NCI-H226 (cell line): Measurements from ENCODE around the gene ATP11B.
A peak's percentile ranks its signal among the peaks of the same experiment; 100 is the strongest.

Source experiments
- DNase-seq: peaks from one replicate; pipeline ENCODE4 v3.0.0-alpha.2; 2015

Gene ATP11B

DNA sequence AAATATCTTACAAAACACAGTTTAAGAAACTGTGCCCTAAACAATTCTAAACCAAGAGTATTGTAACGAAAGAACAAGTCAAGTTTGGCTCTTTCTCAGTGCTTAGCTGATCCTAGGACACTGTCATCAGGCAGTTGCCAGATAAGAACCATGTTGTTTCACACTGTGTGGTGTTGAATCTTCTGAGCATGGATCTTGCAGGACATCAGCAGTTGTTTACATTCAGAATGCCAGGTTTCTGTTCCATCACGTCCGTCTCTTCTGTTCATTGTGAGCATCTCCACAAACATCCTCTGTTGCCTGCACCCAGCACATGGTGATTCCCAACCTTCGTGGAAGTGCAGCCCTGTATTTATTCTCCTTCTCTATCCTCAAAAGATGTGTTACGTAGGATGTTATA is 119.2 kb downstream of the ATP11B start:
- no peak for DNase-seq

DNA sequence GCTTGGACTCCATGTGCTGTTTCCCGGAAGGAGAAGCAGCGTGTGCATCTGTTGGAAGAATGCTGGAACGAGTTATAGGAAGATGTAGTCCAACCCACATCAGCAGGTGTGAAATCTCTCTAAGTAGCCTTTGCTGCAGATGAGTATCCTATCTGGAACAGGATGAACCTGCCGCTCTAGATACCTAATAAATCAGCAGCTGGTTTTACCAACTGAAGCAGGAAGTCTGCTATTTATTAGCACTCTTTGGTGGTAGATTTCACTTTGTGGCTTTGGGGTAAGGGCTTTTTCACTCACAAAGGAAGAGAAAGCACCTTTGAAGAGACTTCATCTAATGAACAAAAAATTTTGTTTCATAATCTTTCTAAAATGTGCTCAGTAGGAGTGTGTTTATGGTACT is 120.6 kb downstream of the ATP11B start:
- DNase-seq = no peak

DNA sequence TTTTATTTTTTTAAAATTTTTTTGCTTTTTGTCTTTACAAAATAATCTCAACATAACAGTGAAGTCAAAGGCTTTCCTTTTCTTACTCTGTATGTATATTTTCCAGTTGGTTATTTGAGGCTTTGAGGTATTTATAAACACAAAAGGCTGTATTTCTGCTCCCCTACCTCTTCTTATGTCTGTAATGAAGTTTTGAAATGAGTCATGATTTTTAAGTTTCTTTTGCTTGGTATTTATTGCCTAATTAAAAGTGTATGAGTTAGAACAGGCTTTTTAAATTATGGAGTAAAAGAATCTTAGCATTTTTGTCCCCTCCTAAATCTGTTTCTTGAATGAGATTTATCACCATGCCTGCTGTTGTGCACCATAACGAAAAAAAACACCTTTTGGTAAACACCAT is 121.0 kb downstream of the ATP11B start:
- no peak for DNase-seq

DNA sequence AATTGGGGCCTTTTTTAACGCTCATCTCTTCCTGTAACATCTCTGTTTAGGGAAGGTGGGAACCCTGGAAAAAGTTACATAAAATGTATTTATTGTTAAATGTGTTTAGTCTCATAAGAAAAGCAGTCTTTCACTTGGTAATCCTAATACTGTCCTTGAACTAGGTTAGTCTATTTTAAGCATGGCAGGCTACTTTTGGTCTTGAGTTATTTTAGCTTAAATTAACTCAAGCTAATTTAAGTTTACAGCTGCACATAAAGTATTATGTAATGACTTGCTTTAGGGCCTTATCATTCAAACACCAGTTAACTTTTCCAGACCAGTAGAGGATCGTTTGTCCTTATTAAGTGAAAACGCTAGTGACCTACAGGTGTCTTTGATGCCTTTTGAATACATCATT is 123.8 kb downstream of the ATP11B start:
- DNase-seq = no peak

- no peak for DNase-seq
Observed at GRCh38 chr3:182919866-182920357, 126.6 kb downstream of the ATP11B start.

GRCh38 chr3:182920515-182921084 is 127.3 kb downstream of the ATP11B start:
- DNase-seq = no peak

DNA sequence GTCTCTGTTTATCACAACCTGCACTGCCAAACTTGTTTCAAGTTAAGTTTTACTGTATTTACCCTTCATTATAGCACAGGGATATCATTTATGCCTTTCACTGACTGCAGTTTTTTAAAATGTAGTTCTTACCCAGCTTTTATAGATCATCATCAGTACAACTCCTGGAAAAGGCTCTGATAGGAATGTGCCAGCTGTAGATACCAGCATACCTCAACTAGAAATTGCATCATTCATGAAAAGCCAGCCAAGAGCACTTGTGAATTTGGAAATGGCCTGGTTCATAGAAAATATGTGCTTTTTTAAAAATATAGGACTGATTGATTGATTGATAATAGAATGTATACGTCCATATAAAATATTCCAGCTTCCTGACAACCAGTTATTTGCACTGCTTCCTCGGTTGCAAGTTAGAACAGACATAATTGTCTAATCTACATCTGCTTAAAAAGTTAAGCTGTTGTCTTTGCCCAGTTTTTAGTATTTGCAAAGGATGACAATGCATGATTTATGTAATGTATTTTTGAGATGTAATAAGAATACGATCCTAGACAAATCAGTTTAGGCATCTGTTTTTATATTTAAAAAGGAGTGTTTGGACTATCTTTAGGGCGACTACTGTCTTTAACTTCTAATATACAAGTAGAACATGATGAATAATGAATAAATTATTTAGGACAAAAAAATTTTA is 128.5 kb downstream of the ATP11B start:
- peak; percentile 16 for DNase-seq

- DNase-seq = no peak
Observed at GRCh38 chr3:182925330-182925943, 132.1 kb downstream of the ATP11B start.

- no peak for DNase-seq
Observed at GRCh38 chr3:182925944-182926337, 132.6 kb downstream of the ATP11B start.

- DNase-seq = no peak
Observed at GRCh38 chr3:182935803-182936202, 142.5 kb downstream of the ATP11B start.

DNA sequence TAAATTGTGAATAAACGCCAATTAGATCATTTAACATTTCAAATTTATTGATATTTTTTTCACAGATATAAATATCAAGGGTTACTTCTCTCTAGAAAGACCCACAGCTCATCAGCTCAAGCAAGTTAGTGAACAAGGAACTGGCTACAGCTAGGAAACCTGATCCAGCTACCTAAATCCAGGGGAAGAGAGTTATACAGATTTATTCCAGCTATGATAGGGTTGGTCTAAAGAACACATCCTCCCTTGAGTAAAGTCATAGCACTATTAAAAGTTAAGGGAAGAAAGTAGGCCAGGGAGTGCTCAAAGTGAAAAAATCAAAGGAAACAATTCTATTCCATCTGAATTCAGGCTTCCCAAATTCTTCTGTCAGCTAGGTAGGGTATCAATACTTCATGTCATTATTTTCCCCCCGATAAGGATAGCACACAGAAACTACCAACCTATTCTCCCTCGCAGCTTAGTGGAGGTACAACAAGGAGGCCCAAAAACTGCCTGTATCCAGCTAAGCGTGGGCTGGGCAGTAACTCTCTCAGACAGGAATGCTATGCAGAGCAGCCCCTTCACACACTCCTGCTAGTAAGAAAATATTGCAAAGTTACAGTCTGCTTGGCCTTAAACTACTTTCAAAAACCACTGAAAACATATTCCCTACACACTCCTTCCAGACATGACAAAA is 143.1 kb downstream of the ATP11B start:
- DNase-seq = no peak

DNA sequence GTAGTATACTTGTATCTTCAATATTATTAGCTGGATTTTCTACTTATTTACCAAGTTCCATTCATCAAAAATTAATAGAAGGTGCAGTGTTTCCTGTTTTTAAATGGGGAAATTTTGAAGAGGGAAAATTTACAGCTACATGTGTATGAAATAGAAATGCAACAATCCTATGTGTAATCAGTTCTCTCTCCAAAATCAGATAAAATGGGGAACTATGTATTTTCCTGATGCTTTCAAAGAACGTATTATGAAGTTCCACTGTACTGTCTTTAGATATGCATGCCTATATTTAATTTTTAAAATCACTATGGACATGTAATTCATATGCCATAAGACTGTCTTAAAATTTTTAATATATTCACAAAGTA is 143.6 kb downstream of the ATP11B start:
- no peak for DNase-seq

- DNase-seq = no peak
Observed at GRCh38 chr3:182937293-182938051, 144.2 kb downstream of the ATP11B start.

DNA sequence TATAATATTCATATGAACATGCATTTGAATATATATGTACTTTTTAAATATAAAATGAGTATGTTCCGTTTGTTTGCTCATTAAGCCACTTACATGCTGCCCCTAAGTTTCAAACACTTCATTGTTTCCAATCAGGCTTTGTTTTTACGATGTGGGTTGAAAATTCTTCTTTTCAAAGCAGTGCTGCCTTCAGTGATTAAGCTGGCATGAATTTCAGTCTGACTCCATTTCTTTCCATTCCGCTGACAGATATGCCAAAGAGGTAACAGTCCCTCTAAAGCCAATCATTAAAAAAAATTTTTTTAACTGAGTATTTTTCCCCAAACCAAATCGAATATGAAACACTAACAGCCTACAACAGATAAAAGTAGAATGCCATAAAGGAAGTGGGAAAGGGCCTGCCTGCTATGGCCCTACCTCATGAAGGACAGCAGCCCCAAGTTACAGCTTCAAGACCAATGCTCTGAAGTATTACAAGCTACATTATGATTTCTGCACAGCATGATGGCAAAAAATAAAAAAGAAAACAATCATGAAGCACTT is 147.0 kb downstream of the ATP11B start:
- DNase-seq = no peak

GRCh38 chr3:182941719-182942118 is 148.4 kb downstream of the ATP11B start:
- DNase-seq = no peak

DNA sequence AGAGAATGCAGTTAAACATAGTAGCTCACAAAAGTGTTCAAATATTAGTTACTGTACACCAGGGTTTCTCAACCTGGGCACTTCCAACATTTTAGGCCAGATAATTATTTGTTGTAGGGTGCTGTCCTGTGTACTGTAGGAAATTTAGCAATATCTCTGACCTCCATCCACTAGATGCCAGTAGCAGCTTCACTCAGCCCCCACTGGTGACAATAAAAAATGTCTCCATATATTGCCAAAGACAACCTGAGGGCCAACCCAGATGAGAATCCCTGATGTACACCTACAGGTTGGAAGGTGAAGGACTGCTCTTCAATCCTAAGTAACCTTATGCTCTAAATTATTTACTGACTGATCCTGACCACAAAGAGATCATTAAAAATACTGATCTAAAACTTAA is 154.6 kb downstream of the ATP11B start:
- DNase-seq = no peak

- DNase-seq = no peak
Observed at GRCh38 chr3:182948305-182948704, 155.0 kb downstream of the ATP11B start.

GRCh38 chr3:182949688-182950087 is 156.4 kb downstream of the ATP11B start:
- no peak for DNase-seq

DNA sequence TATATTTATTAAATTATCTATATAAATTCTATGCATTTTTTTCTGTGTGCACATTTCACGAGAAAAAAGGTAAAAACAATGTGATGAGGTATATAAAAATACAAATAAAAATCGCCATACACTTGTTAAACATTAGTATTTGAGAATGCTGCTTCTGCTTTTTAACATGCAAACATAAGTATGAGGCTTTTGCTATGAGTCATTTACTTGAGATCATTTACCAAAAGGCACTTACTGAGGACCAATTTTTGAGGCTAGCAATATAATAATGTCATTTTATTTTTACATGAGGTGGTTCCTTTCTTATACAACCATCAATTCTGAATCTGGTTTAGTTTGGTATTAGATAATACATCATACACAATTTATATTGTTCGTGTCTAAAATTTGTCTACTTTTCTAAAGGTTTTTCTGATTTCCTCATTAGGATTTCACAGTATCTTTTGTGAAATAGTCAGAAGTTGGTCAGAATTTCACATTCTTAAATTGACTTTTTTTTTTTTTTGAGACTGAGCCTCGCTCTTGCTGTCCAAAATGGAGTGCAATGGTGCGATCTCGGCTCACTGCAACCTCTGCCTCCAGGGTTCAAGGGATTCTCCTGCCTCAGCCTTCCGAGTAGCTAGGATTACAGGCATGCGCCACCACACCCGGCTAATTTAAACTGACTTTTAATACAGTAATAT is 161.4 kb downstream of the ATP11B start:
- DNase-seq = no peak

- no peak for DNase-seq
Observed at GRCh38 chr3:182957226-182957625, 163.9 kb downstream of the ATP11B start.

DNA sequence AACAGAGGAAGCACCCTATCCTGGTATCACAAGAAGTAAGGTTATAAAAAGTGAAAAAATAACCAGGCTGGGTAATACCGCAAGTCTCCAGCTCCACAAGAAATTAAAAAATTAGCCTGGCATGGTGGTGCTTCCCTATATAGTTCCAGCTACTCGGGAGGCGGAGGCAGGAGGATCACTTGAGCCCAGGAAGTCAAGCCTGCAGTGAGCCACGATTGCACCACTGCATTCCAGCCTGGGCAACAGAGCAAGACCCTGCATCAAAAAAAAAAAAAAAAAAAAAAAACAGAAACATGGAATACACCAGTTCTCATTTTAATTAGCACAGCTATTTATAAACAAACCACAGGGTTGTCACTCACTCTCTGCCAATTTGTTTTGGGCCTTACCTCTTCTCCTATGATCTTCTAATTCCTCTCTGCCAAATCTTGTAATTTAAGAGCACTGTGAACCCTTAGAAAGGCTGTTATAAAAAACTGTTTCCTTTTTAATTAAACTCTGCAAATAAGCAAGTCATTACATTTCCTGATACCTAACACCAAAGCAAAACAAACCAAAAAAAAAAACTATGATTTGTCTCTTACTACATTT is 164.5 kb downstream of the ATP11B start:
- DNase-seq = no peak
